HCT116 (cell line): Measurements from ENCODE around the gene NR1H3. TPM values are rescaled to one million over a fixed set of nuclear protein-coding genes. Genes with fewer than 3 reads are reported as not detected.

Experiments
- ATAC-seq: fragments of 200-7000 bp; cut with Tn5 transposase; 2 replicates; pipeline ENCODE4 v1.9.1; 2020; ENCODE audit warnings: mild to moderate bottlenecking, moderate library complexity
- BruUV-seq: library from RNA; stranded (reverse); fragments of 400-500 nt; replicated peaks from 2 replicates; lab custom pipeline; 2021; lab: Mats Ljungman, UMichigan
- CTCF ChIA-PET: fragments of 300-600 bp; sonication (Branson Sonifier 250); formaldehyde crosslinking; loops from one replicate; lab custom pipeline; 2021; ENCODE audit warnings: antibody characterized with exemption; lab: Charles Lee
- POLR2A ChIA-PET: fragments of 300-600, 350-600 bp; sonication (Branson Sonifier 250); formaldehyde crosslinking; loops from one replicate; lab custom pipeline; 2021; ENCODE audit warnings: antibody characterized with exemption; lab: Charles Lee
- RAD21 ChIA-PET, 2 experiments: fragments of 300-600 bp; sonication (Branson Sonifier 250); formaldehyde crosslinking; loops; one replicate each; lab custom pipeline; 2023; ENCODE audit warnings: low total read pairs in 2 of 2; ENCODE audit not compliant: uncharacterized antibody in 2 of 2, unreplicated experiment in 2 of 2, low non-redundant PET in 1 of 2; lab: Charles Lee
- DNase-seq: peaks from one replicate; pipeline ENCODE4 v3.0.0-alpha.2; 2010; ENCODE audit warnings: low read depth, low spot score
- H2AFZ ChIP-seq: fragments of 200-600 bp; shearing (Covaris generic), sonication (generic); 2 replicates; pipeline ENCODE4 v1.6.1; 2017; ENCODE audit warnings: low read depth, mixed run types, mixed read lengths, antibody characterized with exemption, low read length; ENCODE audit not compliant: poor library complexity, severe bottlenecking
- H3K27ac ChIP-seq: 2 replicates; pipeline ENCODE4 v1.5.1; 2012; ENCODE audit warnings: low read depth, low read length
- H3K27me3 ChIP-seq: fragments of 200-600 bp; sonication (generic); 2 replicates; pipeline ENCODE4 v1.6.1; 2016; ENCODE audit warnings: mixed run types, low read length, mixed read lengths; ENCODE audit not compliant: insufficient read depth
- H3K36me3 ChIP-seq, 2 experiments: fragments of 200-500 bp in 1 of 2; fragments of 200-600 bp in 1 of 2; sonication (Bioruptor generic) in 1 of 2; sonication (generic) in 1 of 2; 2 replicates each; pipeline versions ENCODE4 v1.5.1 to v1.6.1; 2014 to 2016; ENCODE audit warnings: low read length in 2 of 2, inconsistent platforms in 1 of 2, mixed read lengths in 1 of 2, mixed run types in 1 of 2; ENCODE audit not compliant: insufficient read depth in 2 of 2, control insufficient read depth in 1 of 2
- H3K4me1 ChIP-seq, 2 experiments: fragments of 200-600 bp in 1 of 2; sonication (generic) in 1 of 2; 2 replicates each; pipeline versions ENCODE4 v1.5.1 to v1.6.1; 2012 to 2017; ENCODE audit warnings: low read length in 2 of 2, inconsistent platforms in 1 of 2, mild to moderate bottlenecking in 1 of 2, mixed read lengths in 1 of 2, mixed run types in 1 of 2, moderate library complexity in 1 of 2; ENCODE audit not compliant: insufficient read depth in 2 of 2, control insufficient read depth in 1 of 2
- H3K4me2 ChIP-seq: fragments of 200-600 bp; sonication (generic); 2 replicates; pipeline ENCODE4 v1.6.1; 2017; ENCODE audit warnings: mixed run types, low read length, mixed read lengths
- H3K4me3 ChIP-seq, 2 experiments: fragments of 200-600 bp in 1 of 2; sonication (generic) in 1 of 2; replicated peaks in 1 of 2; 2 replicates each; pipeline ENCODE4 v1.5.1; 2011 to 2016; ENCODE audit warnings: low read length in 2 of 2, control low read depth in 1 of 2, low read depth in 1 of 2, mild to moderate bottlenecking in 1 of 2, mixed read lengths in 1 of 2, mixed run types in 1 of 2
- H3K79me2 ChIP-seq: fragments of 200-600 bp; sonication (generic); 2 replicates; pipeline ENCODE4 v1.6.1; 2017; ENCODE audit warnings: mild to moderate bottlenecking, mixed run types, low read length, moderate library complexity, mixed read lengths; ENCODE audit not compliant: insufficient read depth
- H3K9ac ChIP-seq: fragments of 200-600 bp; sonication (generic); 2 replicates; pipeline ENCODE4 v1.6.1; 2016; ENCODE audit warnings: low read length, mixed read lengths
- H3K9me2 ChIP-seq: fragments of 200-600 bp; sonication (generic), shearing (Covaris generic); 2 replicates; pipeline ENCODE4 v1.6.1; 2017; ENCODE audit warnings: mixed run types, mild to moderate bottlenecking, moderate library complexity; ENCODE audit not compliant: insufficient read depth
- H3K9me3 ChIP-seq, 2 experiments: fragments of 200-500 bp in 1 of 2; fragments of 200-600 bp in 1 of 2; sonication (Bioruptor generic) in 1 of 2; sonication (generic) in 1 of 2; 2 replicates each; pipeline ENCODE4 v1.6.1; 2014 to 2017; ENCODE audit warnings: low read length in 2 of 2, mixed read lengths in 2 of 2, inconsistent platforms in 1 of 2, low read depth in 1 of 2, mild to moderate bottlenecking in 1 of 2, mixed run types in 1 of 2, moderate library complexity in 1 of 2; ENCODE audit not compliant: control insufficient read depth in 1 of 2, insufficient read depth in 1 of 2
- H4K20me1 ChIP-seq: fragments of 200-600 bp; sonication (generic), shearing (Covaris generic); 2 replicates; pipeline ENCODE4 v1.6.1; 2017; ENCODE audit warnings: mixed run types, mild to moderate bottlenecking, moderate library complexity; ENCODE audit not compliant: insufficient read depth
- ELF1 ChIP-seq: IDR thresholded peaks from 2 replicates; pipeline ENCODE4 v1.6.1; 2012; ENCODE audit warnings: low read depth, borderline replicate concordance
- FOSL1 ChIP-seq: IDR thresholded peaks from 2 replicates; pipeline ENCODE4 v1.6.1; 2012; ENCODE audit warnings: low read depth
- JUND ChIP-seq: IDR thresholded peaks from 2 replicates; pipeline ENCODE4 v1.6.1; 2012
- RAD21 ChIP-seq: IDR thresholded peaks from 2 replicates; pipeline ENCODE4 v1.6.1; 2012; ENCODE audit warnings: low read depth, mild to moderate bottlenecking
- SIN3A ChIP-seq: IDR thresholded peaks from 2 replicates; pipeline ENCODE4 v1.6.1; 2012; ENCODE audit warnings: low read depth
- SP1 ChIP-seq: IDR thresholded peaks from 2 replicates; pipeline ENCODE4 v1.6.1; 2012; ENCODE audit warnings: low read depth
- SRF ChIP-seq: IDR thresholded peaks from 2 replicates; pipeline ENCODE4 v1.6.1; 2012; ENCODE audit warnings: low read depth
- TCF7L2 ChIP-seq: IDR thresholded peaks from 2 replicates; pipeline ENCODE4 v1.7.0; 2011; ENCODE audit warnings: borderline replicate concordance, inconsistent platforms; ENCODE audit not compliant: insufficient read depth, insufficient read length; ENCODE audit errors: extremely low read depth
- ZFX ChIP-seq: fragments of 450-650 bp; IDR thresholded peaks from 2 replicates; pipeline ENCODE4 v1.6.1; 2017
- intact Hi-C: fragments of 100-400 bp; cut with micrococcal nuclease; formaldehyde crosslinking; loops from 2 replicates; pipeline ENCODE4 v1.10.0; 2022
- total RNA-seq: library from RNA; stranded (reverse); gene quantifications from one replicate; pipeline ENCODE4 v1.2.1, GENCODE V29; 2021; ENCODE audit not compliant: unreplicated experiment
- TF ChIP-seq, protein P1 (sequence below): IDR thresholded peaks from 2 replicates; pipeline ENCODE4 v1.6.1; 2011; ENCODE audit warnings: mild to moderate bottlenecking, low read length, moderate library complexity; ENCODE audit not compliant: insufficient replicate concordance; ENCODE audit errors: extremely low read depth
- TF ChIP-seq, protein P2 (sequence below): IDR thresholded peaks from 2 replicates; pipeline ENCODE4 v1.6.1; 2012

NR1H3 gene
- total RNA-seq, 1 experiment from 2014 or later = 23.5 TPM

DNA sequence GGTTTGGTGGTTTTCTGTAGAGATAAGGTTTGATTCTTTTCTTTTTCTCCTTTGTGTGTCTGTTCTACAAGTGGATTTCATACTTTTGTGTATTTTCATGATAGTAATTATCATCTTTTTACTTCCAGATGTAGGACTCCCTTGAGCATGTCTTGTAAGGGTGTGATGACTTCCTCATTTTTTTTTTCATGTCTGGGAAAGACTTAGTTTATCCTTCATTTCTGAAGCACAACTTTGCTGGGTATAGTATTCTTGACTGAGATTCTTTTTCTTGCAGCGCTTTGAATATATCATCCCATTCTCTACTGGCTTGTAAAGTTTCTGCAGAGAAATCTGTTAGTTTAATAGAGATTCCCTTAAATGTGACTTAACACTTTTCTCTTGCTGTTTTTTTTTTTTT is 45.1 kb downstream of the NR1H3 start:
- ATAC-seq (no peak), DNase-seq (no peak)
- Histone ChIP-seq H3K36me3 (peaks cover 21 to 27% of the 10 kb centered on the region in 2 experiments), H4K20me1 (no peaks in the 10 kb centered on the region), H3K4me1 (no peaks in the 10 kb centered on the region), H3K79me2 (no peaks in the 10 kb centered on the region), H3K9me3 (peaks cover 3% of the 10 kb centered on the region in 2 experiments; a peak in 1 of 4 replicates), H3K4me3 (no peak overlapping the region), H3K27ac (no peak overlapping the region), H2AFZ (no peak overlapping the region), H3K9me2 (no peaks in the 10 kb centered on the region), H3K4me2 (no peak overlapping the region), H3K27me3 (no peaks in the 10 kb centered on the region), H3K9ac (no peak overlapping the region)
- ChIA-PET RAD21 (no interaction called here), POLR2A (no interaction called here), CTCF (no interaction called here)
- TF ChIP-seq, protein P1, sequence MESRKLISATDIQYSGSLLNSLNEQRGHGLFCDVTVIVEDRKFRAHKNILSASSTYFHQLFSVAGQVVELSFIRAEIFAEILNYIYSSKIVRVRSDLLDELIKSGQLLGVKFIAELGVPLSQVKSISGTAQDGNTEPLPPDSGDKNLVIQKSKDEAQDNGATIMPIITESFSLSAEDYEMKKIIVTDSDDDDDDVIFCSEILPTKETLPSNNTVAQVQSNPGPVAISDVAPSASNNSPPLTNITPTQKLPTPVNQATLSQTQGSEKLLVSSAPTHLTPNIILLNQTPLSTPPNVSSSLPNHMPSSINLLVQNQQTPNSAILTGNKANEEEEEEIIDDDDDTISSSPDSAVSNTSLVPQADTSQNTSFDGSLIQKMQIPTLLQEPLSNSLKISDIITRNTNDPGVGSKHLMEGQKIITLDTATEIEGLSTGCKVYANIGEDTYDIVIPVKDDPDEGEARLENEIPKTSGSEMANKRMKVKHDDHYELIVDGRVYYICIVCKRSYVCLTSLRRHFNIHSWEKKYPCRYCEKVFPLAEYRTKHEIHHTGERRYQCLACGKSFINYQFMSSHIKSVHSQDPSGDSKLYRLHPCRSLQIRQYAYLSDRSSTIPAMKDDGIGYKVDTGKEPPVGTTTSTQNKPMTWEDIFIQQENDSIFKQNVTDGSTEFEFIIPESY = no peak
- TF ChIP-seq ELF1 = no peak
- no peak for TF ChIP-seq RAD21
- no peak for TF ChIP-seq JUND
- no peak for TF ChIP-seq SIN3A
- no peak for TF ChIP-seq FOSL1
- TF ChIP-seq, protein P2, sequence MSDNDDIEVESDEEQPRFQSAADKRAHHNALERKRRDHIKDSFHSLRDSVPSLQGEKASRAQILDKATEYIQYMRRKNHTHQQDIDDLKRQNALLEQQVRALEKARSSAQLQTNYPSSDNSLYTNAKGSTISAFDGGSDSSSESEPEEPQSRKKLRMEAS = no peak
- no peak for TF ChIP-seq SRF
- no peak for TF ChIP-seq TCF7L2
- TF ChIP-seq SP1 = no peak
- no peak for TF ChIP-seq ZFX
- intact Hi-C loops = no loop called here
- no TSS peak for BruUV-seq
